CD4-positive, alpha-beta T cell treated with Interleukin-10 for 1 hour (primary cell): ENCODE data around the gene ADCY4.

ENCODE experiments used
- DNase-seq: peaks from one replicate; pipeline ENCODE4 v3.0.0-alpha.2; 2020

The ADCY4 gene

DNA sequence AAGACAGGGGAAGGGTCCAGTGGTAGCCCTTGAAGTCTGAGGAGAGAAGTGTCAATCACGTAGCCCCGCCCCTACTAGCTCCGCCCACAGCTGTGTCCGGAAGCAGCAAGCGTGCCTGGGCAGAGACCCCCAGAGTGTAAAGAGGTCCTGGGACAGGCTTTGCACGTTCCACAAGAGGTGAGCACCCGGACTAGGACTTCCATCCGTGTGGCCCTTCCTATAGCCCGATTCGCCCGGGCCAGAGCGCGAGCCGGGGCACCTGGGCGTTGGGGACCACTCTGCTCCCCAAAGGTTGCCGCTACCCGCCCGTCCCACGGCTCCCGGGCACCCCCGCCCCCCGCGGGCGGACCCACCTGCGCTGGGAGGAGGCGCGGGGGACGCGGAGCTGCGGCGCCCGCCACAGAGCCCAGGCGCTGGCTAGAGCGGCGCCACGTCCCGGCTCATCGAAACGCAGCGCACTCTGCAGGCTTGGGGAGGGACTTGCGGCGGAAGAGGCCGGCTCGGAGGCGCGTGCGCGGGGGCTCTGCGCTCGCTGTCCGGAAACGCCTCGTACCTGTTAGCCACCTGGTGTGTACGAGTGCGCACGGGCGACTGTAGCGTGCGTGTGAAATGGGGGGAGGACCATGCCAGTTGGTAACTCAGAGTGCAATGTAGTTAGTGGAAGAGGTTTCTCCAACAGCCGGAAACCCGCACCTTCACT lies 63.6 kb downstream of the ADCY4 start, which contains the start of gene RABGGTA:
Gene RABGGTA (minus strand): TSS at position 464 of the 700 bp plus-strand sequence. CDS start 482 bp downstream, outside the sequence.
- peak; percentile 96 for DNase-seq

DNA sequence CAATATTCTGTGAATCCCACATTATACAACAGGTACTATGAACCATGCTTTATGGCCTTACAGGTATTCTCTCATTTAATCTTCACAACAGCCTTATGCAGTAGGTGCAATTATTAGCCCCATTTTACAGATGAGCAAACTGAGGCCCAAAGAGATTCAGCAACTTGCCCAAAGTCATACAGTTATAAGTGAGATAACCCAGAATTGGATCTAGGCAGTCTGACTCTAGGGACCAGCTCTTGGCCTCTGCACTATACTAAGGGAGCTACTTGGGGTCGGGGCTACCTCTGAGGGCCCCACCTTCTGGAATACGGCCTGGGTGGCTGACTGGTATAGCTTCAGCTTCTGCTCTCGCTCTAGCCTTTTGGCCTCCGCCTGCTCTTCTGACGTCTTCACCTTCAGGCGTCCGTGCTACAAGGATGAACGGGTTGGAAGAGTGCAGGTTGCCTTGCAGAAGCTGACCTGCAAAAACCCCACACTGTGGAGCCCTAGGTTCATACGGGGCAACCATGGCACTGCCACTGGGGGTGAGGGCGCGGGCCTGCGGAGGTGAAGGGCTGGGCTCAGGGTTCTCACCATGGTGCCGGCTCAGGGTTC lies 64.2 kb downstream of the ADCY4 start:
- no peak for DNase-seq

DNA sequence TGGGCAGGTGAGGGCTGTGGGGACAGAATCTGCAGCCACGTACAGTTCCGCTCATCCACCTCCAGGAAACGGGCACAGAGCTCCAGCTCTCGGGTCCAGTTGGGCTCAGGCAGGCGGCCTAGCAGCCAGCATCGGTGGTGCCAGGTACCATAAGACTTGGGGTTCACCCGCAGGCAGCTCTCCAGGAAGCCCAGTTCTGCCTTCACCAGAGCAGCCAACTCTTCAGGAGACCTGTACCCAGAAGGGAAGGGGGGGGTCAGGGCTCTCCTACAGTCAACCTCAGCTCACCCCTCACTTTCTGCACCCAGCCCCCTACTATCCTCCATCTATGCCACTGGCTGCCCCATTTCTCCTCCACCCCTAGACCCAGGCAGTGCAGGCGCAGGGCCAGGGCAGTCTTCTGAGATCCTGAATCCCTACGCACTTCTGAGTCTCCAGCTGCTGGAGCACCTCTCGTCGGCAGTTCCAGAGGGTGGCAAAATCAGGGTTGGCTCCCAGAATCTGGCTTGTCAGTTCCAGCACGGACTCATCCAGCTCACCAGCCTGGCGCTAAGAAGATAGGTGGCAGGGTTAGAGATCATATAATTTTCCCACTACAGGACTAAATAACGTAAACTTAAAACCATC lies 64.8 kb downstream of the ADCY4 start:
- DNase-seq: no peak

DNA sequence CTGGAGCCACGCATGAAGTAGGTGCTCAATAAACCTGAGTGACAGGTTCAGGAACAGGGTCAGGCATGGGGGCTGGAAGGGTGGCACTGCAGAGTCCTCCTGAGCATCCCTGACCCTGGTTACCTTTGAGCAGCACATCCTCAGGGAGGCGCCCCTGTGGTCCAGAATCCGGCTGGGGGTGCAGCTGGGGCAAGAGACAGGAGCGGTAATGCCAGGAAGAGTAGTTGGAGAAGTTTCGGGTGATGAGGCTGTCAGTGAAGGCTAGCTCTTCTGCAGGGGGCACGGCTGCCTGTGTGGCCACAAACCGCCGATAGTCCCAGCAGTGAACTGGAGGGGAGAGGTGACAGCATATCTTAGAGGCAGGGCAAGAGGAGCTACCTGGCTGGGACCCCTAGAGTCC lies 65.5 kb downstream of the ADCY4 start:
- no peak for DNase-seq
